Measurements from ENCODE around the gene FRAT1. TPM values are rescaled to one million over a fixed set of nuclear protein-coding genes. Genes with fewer than 3 reads are reported as not detected.

Gene FRAT1
- total RNA-seq = 13.8 and 14.2 TPM in 2 replicates
- polyA plus RNA-seq = 8.1 and 14.2 TPM in 2 replicates

- H3K79me2 ChIP-seq = peaks cover 20% of the 10 kb centered on the region
- peaks cover 19% of the 10 kb centered on the region for H3K4me1 ChIP-seq (ENCODE audit: insufficient read depth)
- peak within 1 kb of the TSS; percentile 100 for H3K27ac ChIP-seq
- peak within 1 kb of the TSS; percentile 94 for H3K4me3 ChIP-seq
- H3K9me3 ChIP-seq (ENCODE audit: low read depth) = no peaks in the 10 kb centered on the region
- peak within 1 kb of the TSS; percentile 98 for H3K4me2 ChIP-seq
- TF ChIP-seq EZH2 (IDR thresholded peaks at IDR 0.05; ENCODE audit: borderline replicate concordance) = no peak
- no peak for TF ChIP-seq EZH2phosphoT487 (IDR thresholded peaks at IDR 0.05; ENCODE audit: low read depth, severe bottlenecking, unreplicated experiment)
- no peak for TF ChIP-seq CTCF (IDR thresholded peaks at IDR 0.05; ENCODE audit: poor library complexity)
- no peaks in the 10 kb centered on the region for H4K20me1 ChIP-seq (ENCODE audit: insufficient read depth, poor library complexity, severe bottlenecking)
- H3K9me2 ChIP-seq (replicated peaks; ENCODE audit: insufficient read depth) = no peaks in the 10 kb centered on the region
- no peaks in the 10 kb centered on the region for H3K36me3 ChIP-seq (replicated peaks; ENCODE audit: insufficient read depth, low read depth)
- H3K27me3 ChIP-seq = no peaks in the 10 kb centered on the region
- peak within 1 kb of the TSS; percentile 90 for H2AFZ ChIP-seq
- under 1% methylated on average over 63 of the region's 79 CpGs for WGBS (ENCODE audit: low lambda C conversion rate, missing lambda C conversion rate)
- peak; percentile 95 for DNase-seq (ENCODE audit: low spot score)
Measured at GRCh38 chr10:97318772-97319651, at the start of gene FRAT1. Gene FRAT1, plus strand, starts transcription at chr10:97319271. Its CDS starts 183 bp downstream, at chr10:97319454.

DNA sequence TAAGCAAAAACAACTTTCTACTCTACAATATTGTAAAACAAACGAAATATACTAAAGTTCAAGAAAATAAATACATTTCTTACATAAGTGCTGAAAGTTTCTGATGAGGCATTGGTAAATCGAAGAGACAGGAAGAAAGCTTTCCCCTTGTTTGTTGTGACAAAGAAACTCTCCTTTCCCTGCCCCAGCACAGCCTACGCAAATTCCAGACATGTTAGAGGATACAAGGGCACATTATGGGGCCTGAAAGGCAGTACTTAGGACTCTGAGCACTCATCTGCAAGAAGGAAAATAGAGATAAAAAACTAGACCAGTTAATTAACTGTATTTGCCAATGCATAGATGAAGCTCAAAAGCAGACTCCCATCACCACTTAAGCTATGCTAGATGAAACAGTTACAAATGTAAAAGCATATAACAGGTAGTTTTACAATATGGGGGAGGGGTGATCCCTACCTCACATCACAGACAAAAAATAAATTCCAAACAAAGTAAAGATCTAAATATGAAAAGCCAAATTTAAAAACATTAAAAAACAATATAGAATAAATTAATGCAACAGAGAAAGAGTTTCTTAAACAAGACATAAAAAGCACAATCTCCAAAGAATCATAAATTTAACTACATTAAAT, 48.4 kb upstream of the FRAT1 start:
- no peaks in the 10 kb centered on the region for H3K27me3 ChIP-seq
- no peak overlapping the region for H3K4me2 ChIP-seq
- no peaks in the 10 kb centered on the region for H3K4me1 ChIP-seq (ENCODE audit: insufficient read depth)
- peaks cover 31% of the 10 kb centered on the region for H3K79me2 ChIP-seq
- TF ChIP-seq CTCF (IDR thresholded peaks at IDR 0.05; ENCODE audit: poor library complexity) (no peak), EZH2 (IDR thresholded peaks at IDR 0.05; ENCODE audit: borderline replicate concordance) (no peak), EZH2phosphoT487 (IDR thresholded peaks at IDR 0.05; ENCODE audit: low read depth, severe bottlenecking, unreplicated experiment) (no peak)
- no peaks in the 10 kb centered on the region for H3K9me3 ChIP-seq (ENCODE audit: low read depth)
- no peak overlapping the region for H3K4me3 ChIP-seq
- WGBS (ENCODE audit: low lambda C conversion rate, missing lambda C conversion rate) = 86% methylated on average over 3 of the region's 3 CpGs
- H2AFZ ChIP-seq = no peak overlapping the region
- H3K36me3 ChIP-seq (replicated peaks; ENCODE audit: insufficient read depth, low read depth) = no peaks in the 10 kb centered on the region
- no peaks in the 10 kb centered on the region for H3K9me2 ChIP-seq (replicated peaks; ENCODE audit: insufficient read depth)
- H4K20me1 ChIP-seq (ENCODE audit: insufficient read depth, poor library complexity, severe bottlenecking) = no peaks in the 10 kb centered on the region
- no peak for DNase-seq (ENCODE audit: low spot score)
- H3K27ac ChIP-seq = no peak overlapping the region

GRCh38 chr10:97273700-97274099, 45.4 kb upstream of the FRAT1 start:
- Histone ChIP-seq H3K27me3 (no peaks in the 10 kb centered on the region), H3K4me3 (no peak overlapping the region), H3K79me2 (peaks cover 29% of the 10 kb centered on the region), H3K9me3 (ENCODE audit: low read depth) (no peaks in the 10 kb centered on the region), H3K4me2 (no peak overlapping the region), H4K20me1 (ENCODE audit: insufficient read depth, poor library complexity, severe bottlenecking) (no peaks in the 10 kb centered on the region), H3K9me2 (replicated peaks; ENCODE audit: insufficient read depth) (no peaks in the 10 kb centered on the region), H3K36me3 (replicated peaks; ENCODE audit: insufficient read depth, low read depth) (no peaks in the 10 kb centered on the region), H2AFZ (no peak overlapping the region), H3K4me1 (ENCODE audit: insufficient read depth) (peaks cover 2% of the 10 kb centered on the region), H3K27ac (no peak overlapping the region)
- WGBS (ENCODE audit: low lambda C conversion rate, missing lambda C conversion rate) = 100% methylated on average over 3 of the region's 3 CpGs
- no peak for DNase-seq (ENCODE audit: low spot score)
- no peak for TF ChIP-seq CTCF (IDR thresholded peaks at IDR 0.05; ENCODE audit: poor library complexity)
- no peak for TF ChIP-seq EZH2phosphoT487 (IDR thresholded peaks at IDR 0.05; ENCODE audit: low read depth, severe bottlenecking, unreplicated experiment)
- TF ChIP-seq EZH2 (IDR thresholded peaks at IDR 0.05; ENCODE audit: borderline replicate concordance) = no peak
